Testis (tissue), 2 donors: ENCODE results near the gene PKDREJ.

ENCODE experiments used
- POLR2A ChIP-seq: fragments of 450-650 bp; IDR thresholded peaks from one replicate; pipeline ENCODE4 v1.6.1; 2017; ENCODE audit warnings: antibody characterized with exemption, mild to moderate bottlenecking, moderate library complexity
- TF ChIP-seq, protein P1 (sequence below), 3 experiments: fragments of 450-650 bp in 2 of 3; fragments of 200-600 bp in 1 of 3; sonication (generic) in 1 of 3; IDR thresholded peaks; one replicate each; pipeline ENCODE4 v1.5.1; 2016 to 2019; ENCODE audit warnings: antibody characterized with exemption in 3 of 3, mild to moderate bottlenecking in 2 of 3, moderate library complexity in 1 of 3

GRCh38 chr22:46309526-46310085 is 46.5 kb upstream of the PKDREJ start:
- TF ChIP-seq, protein P1, sequence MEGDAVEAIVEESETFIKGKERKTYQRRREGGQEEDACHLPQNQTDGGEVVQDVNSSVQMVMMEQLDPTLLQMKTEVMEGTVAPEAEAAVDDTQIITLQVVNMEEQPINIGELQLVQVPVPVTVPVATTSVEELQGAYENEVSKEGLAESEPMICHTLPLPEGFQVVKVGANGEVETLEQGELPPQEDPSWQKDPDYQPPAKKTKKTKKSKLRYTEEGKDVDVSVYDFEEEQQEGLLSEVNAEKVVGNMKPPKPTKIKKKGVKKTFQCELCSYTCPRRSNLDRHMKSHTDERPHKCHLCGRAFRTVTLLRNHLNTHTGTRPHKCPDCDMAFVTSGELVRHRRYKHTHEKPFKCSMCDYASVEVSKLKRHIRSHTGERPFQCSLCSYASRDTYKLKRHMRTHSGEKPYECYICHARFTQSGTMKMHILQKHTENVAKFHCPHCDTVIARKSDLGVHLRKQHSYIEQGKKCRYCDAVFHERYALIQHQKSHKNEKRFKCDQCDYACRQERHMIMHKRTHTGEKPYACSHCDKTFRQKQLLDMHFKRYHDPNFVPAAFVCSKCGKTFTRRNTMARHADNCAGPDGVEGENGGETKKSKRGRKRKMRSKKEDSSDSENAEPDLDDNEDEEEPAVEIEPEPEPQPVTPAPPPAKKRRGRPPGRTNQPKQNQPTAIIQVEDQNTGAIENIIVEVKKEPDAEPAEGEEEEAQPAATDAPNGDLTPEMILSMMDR (IDR thresholded peaks at IDR 0.05) = no peak
- TF ChIP-seq POLR2A = no peak
